H1 (cell line): ENCODE data around the gene PTPRR. TPM values are rescaled to one million over a fixed set of nuclear protein-coding genes. Genes with fewer than 3 reads are reported as not detected.

Experiments
- CTCF ChIA-PET: fragments of 300-600 bp; sonication (Branson Sonifier 250); formaldehyde crosslinking; loops from one replicate; lab custom pipeline; 2021; ENCODE audit not compliant: partially characterized antibody; lab: Charles Lee
- POLR2A ChIA-PET: fragments of 300-600 bp; sonication (Branson Sonifier 250); formaldehyde crosslinking; loops from one replicate; lab custom pipeline; 2021; ENCODE audit warnings: inconsistent platforms; ENCODE audit not compliant: partially characterized antibody; lab: Charles Lee
- DNase-seq, 2 experiments: peaks; one replicate each; pipeline versions ENCODE4 v3.0.0 to v3.0.0-alpha.2; 2010 to 2022; ENCODE audit warnings: low spot score in 2 of 2, low read depth in 1 of 2, mixed read lengths in 1 of 2
- FAIRE-seq: peaks from 2 replicates; lab custom pipeline; 2011; peaks lifted over from hg19 to GRCh38; lab: Jason Lieb, UNC
- H2AFZ ChIP-seq: 2 replicates; pipeline ENCODE4 v1.8.1; 2012; ENCODE audit warnings: low read length, inconsistent platforms
- H2AK5ac ChIP-seq: 2 replicates; pipeline ENCODE4 v1.6.1; 2013; ENCODE audit warnings: low read depth, low read length
- H2BK120ac ChIP-seq: replicated peaks from 2 replicates; pipeline ENCODE3; 2013; ENCODE audit warnings: low read depth, low read length, inconsistent platforms
- H2BK12ac ChIP-seq: 2 replicates; pipeline ENCODE4 v1.6.1; 2013; ENCODE audit warnings: low read depth, low read length
- H2BK15ac ChIP-seq: 2 replicates; pipeline ENCODE4 v1.6.1; 2013; ENCODE audit warnings: low read length
- H2BK20ac ChIP-seq: 2 replicates; pipeline ENCODE4 v1.6.1; 2013; ENCODE audit warnings: low read length
- H2BK5ac ChIP-seq: 2 replicates; pipeline ENCODE4 v1.6.1; 2013; ENCODE audit warnings: low read depth, low read length
- H3K14ac ChIP-seq: 2 replicates; pipeline ENCODE4 v1.6.1; 2013; ENCODE audit warnings: inconsistent platforms; ENCODE audit not compliant: insufficient read length
- H3K18ac ChIP-seq: 2 replicates; pipeline ENCODE4 v1.6.1; 2013; ENCODE audit warnings: low read length; ENCODE audit errors: extremely low read depth
- H3K23ac ChIP-seq: 2 replicates; pipeline ENCODE4 v1.6.1; 2013; ENCODE audit warnings: inconsistent platforms; ENCODE audit not compliant: insufficient read length
- H3K23me2 ChIP-seq: 2 replicates; pipeline ENCODE4 v1.6.1; 2013; ENCODE audit warnings: low read depth, low read length
- H3K27ac ChIP-seq: 2 replicates; pipeline ENCODE4 v1.6.1; 2011; ENCODE audit warnings: low read depth, low read length, inconsistent platforms
- H3K27me3 ChIP-seq, 4 experiments: replicated peaks in 1 of 4; 1 replicate in 1 of 4; 2 replicates in 3 of 4; pipeline versions ENCODE4 v1.6.1 to v1.8.1; 2011 to 2013; ENCODE audit warnings: low read length in 3 of 4, mild to moderate bottlenecking in 3 of 4, inconsistent platforms in 2 of 4, mixed read lengths in 2 of 4, moderate library complexity in 1 of 4; ENCODE audit not compliant: control insufficient read depth in 3 of 4, insufficient read depth in 3 of 4; ENCODE audit errors: extremely low read depth in 1 of 4
- H3K36me3 ChIP-seq, 4 experiments: 2 replicates each; pipeline versions ENCODE4 v1.6.1 to v1.8.1; 2011 to 2013; ENCODE audit warnings: mild to moderate bottlenecking in 4 of 4, low read length in 3 of 4, moderate library complexity in 2 of 4, control low read depth in 1 of 4, inconsistent platforms in 1 of 4; ENCODE audit not compliant: insufficient read depth in 4 of 4, control insufficient read depth in 2 of 4
- H3K4ac ChIP-seq: replicated peaks from 2 replicates; pipeline ENCODE3; 2013; ENCODE audit warnings: low read length, low read depth, mixed read lengths, inconsistent platforms; ENCODE audit not compliant: insufficient read length
- H3K4me1 ChIP-seq, 4 experiments: replicated peaks in 1 of 4; 1 replicate in 1 of 4; 2 replicates in 3 of 4; pipeline versions ENCODE4 v1.6.1 to v1.8.1; 2011 to 2013; ENCODE audit warnings: low read length in 3 of 4, inconsistent platforms in 2 of 4, mixed read lengths in 1 of 4; ENCODE audit not compliant: insufficient read depth in 4 of 4, control insufficient read depth in 3 of 4
- H3K4me2 ChIP-seq, 2 experiments: 2 replicates each; pipeline versions ENCODE4 v1.6.1 to v1.8.1; 2011 to 2013; ENCODE audit warnings: low read depth in 2 of 2, low read length in 2 of 2, control low read depth in 1 of 2, inconsistent platforms in 1 of 2, mild to moderate bottlenecking in 1 of 2; ENCODE audit not compliant: insufficient read depth in 1 of 2
- H3K4me3 ChIP-seq, 4 experiments: fragments of 200-600, 300-600 bp in 1 of 4; sonication (generic), shearing (Covaris generic), sonication (Bioruptor Twin) in 1 of 4; 2 replicates each; pipeline versions ENCODE4 v1.5.1 to v1.8.1; 2011 to 2016; ENCODE audit warnings: low read length in 4 of 4, low read depth in 3 of 4, control low read depth in 2 of 4, inconsistent platforms in 2 of 4, mild to moderate bottlenecking in 2 of 4, mixed read lengths in 1 of 4, moderate library complexity in 1 of 4; ENCODE audit not compliant: insufficient read depth in 2 of 4; ENCODE audit errors: extremely low read depth in 1 of 4
- H3K56ac ChIP-seq: replicated peaks from 2 replicates; pipeline ENCODE3; 2013; ENCODE audit warnings: low read depth, mild to moderate bottlenecking, mixed read lengths, low read length, inconsistent platforms; ENCODE audit not compliant: insufficient read length
- H3K79me1 ChIP-seq: 2 replicates; pipeline ENCODE4 v1.6.1; 2013; ENCODE audit warnings: low read depth, low read length, control low read depth
- H3K79me2 ChIP-seq, 2 experiments: 2 replicates each; pipeline versions ENCODE4 v1.6.1 to v1.8.1; 2012 to 2013; ENCODE audit warnings: low read length in 2 of 2, mild to moderate bottlenecking in 2 of 2, inconsistent platforms in 1 of 2; ENCODE audit not compliant: insufficient read depth in 2 of 2, control insufficient read depth in 1 of 2
- H3K9ac ChIP-seq, 4 experiments: replicated peaks in 1 of 4; 1 replicate in 1 of 4; 2 replicates in 3 of 4; pipeline versions ENCODE4 v1.6.1 to v1.8.1; 2011 to 2013; ENCODE audit warnings: low read depth in 3 of 4, low read length in 3 of 4, control low read depth in 2 of 4, mild to moderate bottlenecking in 2 of 4, moderate library complexity in 2 of 4, inconsistent platforms in 1 of 4; ENCODE audit errors: extremely low read depth in 1 of 4
- H3K9me3 ChIP-seq, 2 experiments: 2 replicates each; pipeline versions ENCODE4 v1.6.1 to v1.8.1; 2012 to 2013; ENCODE audit warnings: mild to moderate bottlenecking in 2 of 2, moderate library complexity in 2 of 2, control low read depth in 1 of 2, inconsistent platforms in 1 of 2, low read depth in 1 of 2, low read length in 1 of 2, mixed read lengths in 1 of 2; ENCODE audit not compliant: insufficient read depth in 2 of 2
- H4K20me1 ChIP-seq, 2 experiments: replicated peaks in 1 of 2; 2 replicates each; pipeline versions ENCODE3 to v1.8.1; 2011 to 2013; ENCODE audit warnings: inconsistent platforms in 2 of 2, low read length in 2 of 2, mild to moderate bottlenecking in 1 of 2; ENCODE audit not compliant: insufficient read depth in 2 of 2, control insufficient read depth in 1 of 2
- H4K5ac ChIP-seq: 2 replicates; pipeline ENCODE4 v1.6.1; 2013; ENCODE audit warnings: low read length, low read depth, mixed read lengths, inconsistent platforms; ENCODE audit not compliant: insufficient read length
- H4K8ac ChIP-seq: 2 replicates; pipeline ENCODE4 v1.8.0; 2013; ENCODE audit warnings: mild to moderate bottlenecking, moderate library complexity, low read length, inconsistent platforms; ENCODE audit not compliant: insufficient read depth; ENCODE audit errors: extremely low read depth
- H4K91ac ChIP-seq: replicated peaks from 2 replicates; pipeline ENCODE3; 2013; ENCODE audit warnings: low read length, mixed read lengths, inconsistent platforms; ENCODE audit not compliant: insufficient read length
- CTCF ChIP-seq, 3 experiments: IDR thresholded peaks; 1 replicate in 2 of 3; 2 replicates in 1 of 3; pipeline versions ENCODE4 v1.5.1 to v1.6.1; 2011; ENCODE audit warnings: low read length in 3 of 3, mild to moderate bottlenecking in 3 of 3, inconsistent platforms in 2 of 3, low read depth in 1 of 3, moderate library complexity in 1 of 3; ENCODE audit not compliant: insufficient read depth in 1 of 3; ENCODE audit errors: control extremely low read depth in 1 of 3
- NANOG ChIP-seq: IDR thresholded peaks from 2 replicates; pipeline ENCODE4 v1.6.1; 2011; ENCODE audit warnings: low read length, low read depth, mild to moderate bottlenecking, inconsistent platforms; ENCODE audit not compliant: insufficient read depth, poor library complexity, severe bottlenecking
- RAD21 ChIP-seq, 2 experiments: IDR thresholded peaks in 1 of 2; conservative IDR thresholded peaks in 1 of 2; 2 replicates each; pipeline ENCODE4 v1.6.1; 2011; ENCODE audit warnings: low read depth in 2 of 2, low read length in 2 of 2, improper control_type of control experiment in 1 of 2, inconsistent platforms in 1 of 2, mild to moderate bottlenecking in 1 of 2, moderate library complexity in 1 of 2
- RXRA ChIP-seq: IDR thresholded peaks from 2 replicates; pipeline ENCODE4 v1.6.1; 2011; ENCODE audit warnings: low read depth, mild to moderate bottlenecking, low read length, moderate library complexity; ENCODE audit not compliant: insufficient read depth
- polyA plus RNA-seq, 7 experiments: library from polyadenylated mRNA; depleted of rRNA in 3 of 7; stranded (reverse) in 5 of 7; unstranded in 2 of 7; fragments of >200 nt in 5 of 7; fragments of 200-250 nt in 2 of 7; gene quantifications; 1 replicate in 5 of 7; 2 replicates in 1 of 7; 4 replicates in 1 of 7; pipeline versions ENCODE4 v1.2.1 to v1.2.3, GENCODE V29; 2011 to 2013; ENCODE audit warnings: missing spikeins in 2 of 7, mixed read lengths in 2 of 7
- total RNA-seq: library from RNA; stranded (reverse); fragmentation: NEBNext Ultra II Directional; extraction: Animal tissue kit (Norgen Biotek cat#: 25700); gene quantifications from 2 replicates; pipeline ENCODE4 v1.2.1, GENCODE V29; 2021

PTPRR gene
- total and polyA plus RNA-seq, 2 of the 8 experiments (the other 6 are each of a cell fraction or from before 2014, with no cell fraction given) = 0.07 to 0.35 TPM

- no peaks in the 10 kb centered on the region for H3K79me2 ChIP-seq
- no peaks in the 10 kb centered on the region for H3K27me3 ChIP-seq
- CTCF ChIA-PET = interaction anchor here (0.6 to 2.0 kb wide), 11 partner anchors 10 to 1066 kb away, joined by 3 to 8 read pairs (median 3); no protein-coding TSS in a partner anchor
- peaks cover 0 to 5% (median 4%) of the 10 kb centered on the region in 4 experiments; a peak in 2 of 7 replicates for H3K4me1 ChIP-seq
- H2BK5ac ChIP-seq = no peak overlapping the region
- no peaks in the 10 kb centered on the region for H3K9me3 ChIP-seq
- no peak overlapping the region for H2BK120ac ChIP-seq
- no peak overlapping the region for H3K14ac ChIP-seq
- H3K18ac ChIP-seq = no peak overlapping the region
- H3K27ac ChIP-seq = no peak overlapping the region
- no peaks in the 10 kb centered on the region for H3K23me2 ChIP-seq
- H3K4me2 ChIP-seq = no peak overlapping the region
- H3K4ac ChIP-seq = no peak overlapping the region
- no peak overlapping the region for H4K91ac ChIP-seq
- no peak for FAIRE-seq
- no peak overlapping the region for H4K8ac ChIP-seq
- H4K20me1 ChIP-seq = no peaks in the 10 kb centered on the region
- H3K56ac ChIP-seq = no peak overlapping the region
- H3K23ac ChIP-seq = no peak overlapping the region
- no peaks in the 10 kb centered on the region for H3K79me1 ChIP-seq
- H3K36me3 ChIP-seq = no peaks in the 10 kb centered on the region
- no peak overlapping the region for H3K9ac ChIP-seq
- TF ChIP-seq CTCF (IDR thresholded peaks at IDR 0.05; ENCODE audit: control extremely low read depth in 1 of 3, insufficient read depth in 1 of 3, low read depth in 1 of 3, low read length in 3 of 3) (peak in 2 of 3 experiments; percentile 29 to 51; a peak in 2 of 4 replicates), RAD21 (IDR thresholded peaks at IDR 0.05 in 1 of 2, conservative IDR thresholded peaks at IDR 0.05 in 1 of 2; ENCODE audit: low read depth in 2 of 2, low read length in 2 of 2) (peak; percentile 53), RXRA (no peak), NANOG (no peak)
- TF ChIP-seq, all 59 proteins: peak for 2
- POLR2A ChIA-PET = no interaction called here
- Histone ChIP-seq H2BK20ac (no peak overlapping the region), H2BK15ac (no peak overlapping the region), H2AK5ac (no peak overlapping the region), H2BK12ac (no peak overlapping the region), H3K4me3 (no peak overlapping the region), H4K5ac (no peak overlapping the region), H2AFZ (peak overlapping the region; percentile 57; the same call in 1 of the 2 replicates)
- DNase-seq = no peak
These were observed 227.8 kb downstream of the PTPRR start for GRCh38 chr12:70692681-70693288.
